ENCODE data around the gene ERCC6L. TPM values are rescaled to one million over a fixed set of nuclear protein-coding genes. Genes with fewer than 3 reads are reported as not detected.

Gene ERCC6L
- total RNA-seq, 2 experiments from 2014 or later: 13.8 to 14.4 TPM

Other genes starting within 250 kb of the ERCC6L start
- gene RTL5, start 107.1 kb downstream of the ERCC6L start, total RNA-seq: under 1 TPM; 0.05 to 0.08 TPM
- gene PIN4, start 57.3 kb downstream of the ERCC6L start, total RNA-seq: 1 to 10 TPM; 6.9 to 7.0 TPM
- gene RPS4X, start 38.2 kb upstream of the ERCC6L start, total RNA-seq: 100 to 1,000 TPM; 848 to 853 TPM
- not detected for gene CITED1, start 66.9 kb upstream of the ERCC6L start, total RNA-seq

All from activated CD8-positive, alpha-beta T cell treated with anti-CD3 and anti-CD28 coated beads, Interleukin-2, amount 10 ng/mL, durations not matched to agents 7 days and 5 days (primary cell).